Measurements from ENCODE around the gene NUTM2G. TPM values are rescaled to one million over a fixed set of nuclear protein-coding genes. Genes with fewer than 3 reads are reported as not detected.
"Not testable (repeated sequence)": the region's sequence is repeated elsewhere in the genome, so short reads cannot be mapped to it uniquely, and the experiment has no call there.

Gene NUTM2G
- total RNA-seq, 4 donors from 2014 or later, result not detected

DNA sequence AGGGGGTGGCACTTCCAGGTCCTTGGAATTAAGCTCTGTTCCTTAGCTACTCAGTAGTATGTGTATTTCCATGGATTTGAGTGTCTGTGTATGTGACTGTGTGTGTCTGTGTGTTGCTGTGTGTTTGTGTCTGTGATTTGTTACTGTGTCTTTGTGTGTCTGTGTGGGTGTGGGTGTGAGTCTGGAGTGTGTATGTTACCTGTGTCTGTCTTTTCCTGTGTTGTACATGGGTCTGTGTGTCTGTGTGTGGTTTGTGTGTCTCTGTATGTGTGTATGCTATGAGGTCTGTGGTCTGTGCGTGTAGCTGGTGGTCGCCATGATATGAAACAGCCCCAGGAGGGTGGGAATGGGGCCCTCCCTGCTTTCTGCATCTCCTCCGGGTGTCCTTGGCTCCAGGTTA lies 8.8 kb downstream of the NUTM2G start:
- H3K4me1 ChIP-seq, ATAC-seq, H3K9me3 ChIP-seq, H3K27me3 ChIP-seq, H3K27ac ChIP-seq, H3K36me3 ChIP-seq, H3K4me3 ChIP-seq: not testable (repeated sequence)
- WGBS, 2 donors (ENCODE audit: low coverage in 1 of 2), result 71% methylated on average over 2 of the region's 3 CpGs; no CpG with 5 or more reads in 1 of the 2 donors

DNA sequence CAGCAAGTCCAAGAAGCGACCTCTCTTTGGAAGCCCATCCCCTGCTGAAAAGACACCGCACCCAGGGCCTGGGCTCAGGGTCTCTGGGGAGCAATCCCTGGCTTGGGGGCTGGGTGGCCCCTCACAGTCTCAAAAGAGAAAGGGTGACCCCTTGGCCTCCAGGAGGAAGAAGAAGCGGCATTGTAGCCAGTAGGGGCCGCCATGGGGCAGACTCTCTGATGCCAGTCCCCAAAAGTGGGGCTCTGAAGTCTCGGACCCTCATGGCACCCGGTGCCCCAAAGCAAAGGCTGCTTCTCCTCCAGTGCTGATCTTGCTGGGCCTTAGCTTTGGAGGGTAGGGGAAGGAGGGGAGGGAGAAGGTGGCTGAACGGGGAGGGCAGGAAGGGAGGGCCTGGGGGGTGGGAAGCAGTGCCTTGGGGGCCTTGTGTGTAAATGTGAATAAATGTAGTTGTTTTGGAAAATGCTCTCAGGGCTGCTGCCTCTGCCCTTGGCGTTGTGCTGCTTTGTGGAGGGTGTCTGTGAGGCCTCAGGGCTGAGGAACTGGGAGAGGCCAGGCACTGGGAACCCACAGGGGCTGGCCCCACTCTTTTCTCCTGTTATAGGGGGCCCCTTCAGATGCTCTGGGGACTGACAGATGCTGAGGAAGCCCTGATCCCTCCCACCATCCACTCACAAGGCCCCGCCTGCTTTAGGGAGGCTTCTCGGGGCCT lies 10.5 kb downstream of the NUTM2G start:
- H3K27me3 ChIP-seq, H3K4me3 ChIP-seq, H3K4me1 ChIP-seq, H3K36me3 ChIP-seq, H3K9me3 ChIP-seq, H3K27ac ChIP-seq, ATAC-seq: not testable (repeated sequence)
- WGBS, 2 donors (ENCODE audit: low coverage in 1 of 2), result no CpG with 5 or more reads among the region's 10 CpGs

DNA sequence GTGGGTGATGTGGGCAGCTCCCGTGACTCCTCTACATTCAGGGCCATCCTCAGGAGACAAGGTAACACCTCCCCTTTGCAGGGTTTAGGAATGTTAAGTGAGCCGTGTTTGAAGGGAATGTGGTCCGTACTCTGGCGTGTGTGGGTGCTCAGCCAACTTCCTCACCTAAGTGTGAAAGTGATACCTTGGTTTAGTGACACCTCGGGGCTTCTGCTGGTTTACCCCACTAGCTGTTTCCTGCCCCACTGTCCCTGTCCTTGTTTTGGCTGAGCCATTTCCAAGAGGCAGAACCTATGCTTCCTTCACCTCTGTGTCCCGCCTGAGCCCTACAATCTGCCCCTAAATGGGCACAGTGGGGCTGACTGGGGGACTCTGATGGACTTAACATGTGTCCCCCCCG lies 12.3 kb downstream of the NUTM2G start:
- not testable (repeated sequence) for H3K4me3 ChIP-seq, ATAC-seq, H3K27ac ChIP-seq, H3K4me1 ChIP-seq, H3K36me3 ChIP-seq, H3K27me3 ChIP-seq, H3K9me3 ChIP-seq
- WGBS, 2 donors (ENCODE audit: low coverage in 1 of 2), result no CpG with 5 or more reads among the region's 7 CpGs

DNA sequence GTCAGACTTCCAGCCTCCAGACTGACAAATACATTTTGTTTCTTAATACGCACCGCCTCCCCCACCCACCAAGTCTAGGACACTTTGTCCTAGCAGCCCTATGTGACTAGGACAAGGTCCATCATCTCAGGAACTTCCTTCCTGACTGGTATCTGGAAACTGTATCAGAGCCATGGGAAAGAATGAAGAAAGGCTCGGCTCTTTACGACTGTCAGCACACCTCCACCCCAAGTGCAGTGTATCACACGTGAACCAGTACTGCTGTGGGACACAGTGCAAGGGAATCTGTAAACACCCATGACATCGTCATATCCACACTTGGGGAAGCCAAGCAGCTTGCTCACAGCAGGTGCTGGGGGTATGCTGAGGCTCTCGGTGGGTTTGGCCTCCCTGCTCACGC lies 13.0 kb downstream of the NUTM2G start:
- not testable (repeated sequence) for H3K27ac ChIP-seq, H3K9me3 ChIP-seq, H3K27me3 ChIP-seq, H3K4me1 ChIP-seq, H3K4me3 ChIP-seq, ATAC-seq
- peaks cover 0 to 11% of the 10 kb centered on the region in 2 donors for H3K36me3 ChIP-seq
- WGBS, 2 donors (ENCODE audit: low coverage in 1 of 2), result no CpG with 5 or more reads among the region's 8 CpGs

DNA sequence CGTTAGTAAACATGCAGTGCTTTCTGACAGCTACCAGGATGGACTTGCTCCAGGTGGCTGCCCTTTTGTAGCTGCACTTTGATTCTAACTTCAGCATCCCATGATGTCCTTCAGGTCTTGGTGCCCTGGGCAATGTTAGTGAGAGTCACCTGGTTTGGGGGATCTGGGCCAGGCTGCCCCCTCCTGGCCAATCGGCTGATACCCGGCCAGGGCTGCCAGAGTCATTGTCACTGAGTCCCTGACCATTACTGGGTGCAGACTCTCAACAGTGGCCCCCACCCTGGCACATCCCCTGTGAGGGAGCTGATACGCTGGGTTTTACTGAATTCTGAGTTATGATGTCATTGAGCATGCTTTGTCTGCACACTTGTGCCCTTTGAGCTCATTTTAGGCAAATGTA lies 13.5 kb downstream of the NUTM2G start:
- peaks cover 0 to 14% of the 10 kb centered on the region in 2 donors for H3K36me3 ChIP-seq
- H3K4me3 ChIP-seq, H3K4me1 ChIP-seq, H3K9me3 ChIP-seq, H3K27ac ChIP-seq, H3K27me3 ChIP-seq, ATAC-seq: not testable (repeated sequence)
- WGBS, 2 donors (ENCODE audit: low coverage in 1 of 2), result no CpG with 5 or more reads among the region's 4 CpGs

DNA sequence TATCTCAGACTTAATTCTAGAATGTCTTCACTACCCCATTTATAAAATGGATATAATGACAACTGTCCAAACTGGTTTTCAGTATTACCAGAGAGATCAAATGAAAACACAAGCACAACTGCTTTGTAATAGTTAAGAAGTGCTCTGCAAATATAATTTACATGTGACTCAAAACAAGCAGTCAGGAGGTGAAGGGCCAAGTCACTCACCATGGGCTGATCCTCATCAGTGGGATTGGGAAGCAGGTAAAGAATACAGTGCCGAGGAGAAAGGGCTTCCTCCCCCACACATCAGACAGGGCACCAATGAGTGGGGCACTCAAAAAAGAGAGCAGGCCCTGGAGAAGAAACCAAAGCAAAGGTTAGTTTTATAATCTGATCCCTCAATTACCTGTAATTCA lies 20.7 kb downstream of the NUTM2G start:
- H3K27ac ChIP-seq, H3K4me1 ChIP-seq, H3K27me3 ChIP-seq, H3K4me3 ChIP-seq, ATAC-seq, H3K9me3 ChIP-seq: not testable (repeated sequence)
- peaks cover 0 to 20% of the 10 kb centered on the region in 2 donors for H3K36me3 ChIP-seq
- 60% methylated on average over 1 of the region's 1 CpG; no CpG with 5 or more reads in 1 of the 2 donors for WGBS, 2 donors (ENCODE audit: low coverage in 1 of 2)

GRCh38 chr9:96950539-96950938 lies 21.9 kb downstream of the NUTM2G start:
- not testable (repeated sequence) for H3K27me3 ChIP-seq, H3K9me3 ChIP-seq, ATAC-seq, H3K27ac ChIP-seq, H3K4me3 ChIP-seq, H3K4me1 ChIP-seq
- peaks cover 0 to 27% of the 10 kb centered on the region in 2 donors for H3K36me3 ChIP-seq
- no CpG with 5 or more reads among the region's 2 CpGs for WGBS, 2 donors (ENCODE audit: low coverage in 1 of 2)

DNA sequence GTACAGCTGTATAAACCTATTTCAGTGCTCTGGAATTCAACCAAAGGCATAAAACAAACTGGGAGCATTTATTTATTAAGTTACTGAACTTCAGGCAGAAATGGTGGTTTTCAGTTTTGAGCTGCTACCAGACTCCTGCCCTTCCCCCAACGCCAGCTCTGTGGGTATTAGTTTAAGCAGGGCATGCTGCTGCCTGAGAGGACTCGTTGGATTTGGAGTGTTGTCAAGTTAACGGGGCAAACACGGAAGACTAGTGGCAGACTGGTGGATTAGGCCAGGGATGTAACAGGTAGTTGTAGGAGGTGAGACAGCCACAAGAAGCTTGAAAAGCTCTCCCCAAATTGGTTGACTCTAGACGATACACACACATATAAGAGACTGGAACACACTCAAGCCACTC lies 38.9 kb downstream of the NUTM2G start:
- H3K9me3 ChIP-seq, H3K27ac ChIP-seq, ATAC-seq, H3K4me1 ChIP-seq, H3K27me3 ChIP-seq, H3K4me3 ChIP-seq: not testable (repeated sequence)
- H3K36me3 ChIP-seq, result peaks cover 0 to 14% of the 10 kb centered on the region in 2 donors
- WGBS, 2 donors (ENCODE audit: low coverage in 1 of 2), result 60 to 86% methylated on average over 1 to 5 of the region's 5 CpGs

GRCh38 chr9:96972552-96972951 lies 43.9 kb downstream of the NUTM2G start:
- ATAC-seq, H3K27ac ChIP-seq, H3K4me3 ChIP-seq, H3K27me3 ChIP-seq, H3K4me1 ChIP-seq, H3K9me3 ChIP-seq: not testable (repeated sequence)
- 100% methylated on average over 2 of the region's 2 CpGs for WGBS, 2 donors (ENCODE audit: low coverage in 1 of 2)
- peaks cover 0 to 14% of the 10 kb centered on the region in 2 donors for H3K36me3 ChIP-seq

GRCh38 chr9:96974037-96974436 lies 45.4 kb downstream of the NUTM2G start:
- H3K36me3 ChIP-seq, result peaks cover 0 to 14% of the 10 kb centered on the region in 2 donors
- ATAC-seq, H3K27me3 ChIP-seq, H3K9me3 ChIP-seq, H3K4me1 ChIP-seq, H3K4me3 ChIP-seq, H3K27ac ChIP-seq: not testable (repeated sequence)
- WGBS, 2 donors (ENCODE audit: low coverage in 1 of 2), result 76 to 94% methylated on average over 3 of the region's 3 CpGs

GRCh38 chr9:96983496-96984122 lies 55.0 kb downstream of the NUTM2G start:
- H3K36me3 ChIP-seq, H3K4me3 ChIP-seq, ATAC-seq, H3K27ac ChIP-seq, H3K27me3 ChIP-seq, H3K4me1 ChIP-seq, H3K9me3 ChIP-seq: not testable (repeated sequence)
- 86 to 89% methylated on average over 6 to 7 of the region's 7 CpGs for WGBS, 2 donors (ENCODE audit: low coverage in 1 of 2)

DNA sequence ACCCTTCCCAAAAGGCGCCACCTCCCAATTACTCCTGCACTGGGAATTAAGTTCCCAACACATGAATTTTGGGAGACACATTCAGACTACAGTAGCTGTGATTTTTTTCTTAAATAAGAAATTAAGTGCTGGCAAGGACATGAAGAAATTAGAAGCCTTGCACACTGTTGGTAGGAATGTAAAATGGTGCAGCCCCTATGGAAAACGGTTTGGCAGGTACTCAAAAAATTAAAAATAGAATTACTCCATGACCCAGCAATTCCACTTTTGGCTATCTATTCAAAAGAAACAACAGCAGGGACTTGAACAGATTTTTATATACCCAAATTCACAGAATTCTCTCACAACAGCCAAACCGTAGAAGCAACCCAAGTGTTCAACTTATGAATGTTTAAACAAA lies 55.5 kb downstream of the NUTM2G start:
- not testable (repeated sequence) for H3K27ac ChIP-seq, H3K4me3 ChIP-seq, H3K4me1 ChIP-seq, H3K36me3 ChIP-seq, ATAC-seq, H3K9me3 ChIP-seq, H3K27me3 ChIP-seq
- 69 to 70% methylated on average over 2 of the region's 3 CpGs for WGBS, 2 donors (ENCODE audit: low coverage in 1 of 2)

DNA sequence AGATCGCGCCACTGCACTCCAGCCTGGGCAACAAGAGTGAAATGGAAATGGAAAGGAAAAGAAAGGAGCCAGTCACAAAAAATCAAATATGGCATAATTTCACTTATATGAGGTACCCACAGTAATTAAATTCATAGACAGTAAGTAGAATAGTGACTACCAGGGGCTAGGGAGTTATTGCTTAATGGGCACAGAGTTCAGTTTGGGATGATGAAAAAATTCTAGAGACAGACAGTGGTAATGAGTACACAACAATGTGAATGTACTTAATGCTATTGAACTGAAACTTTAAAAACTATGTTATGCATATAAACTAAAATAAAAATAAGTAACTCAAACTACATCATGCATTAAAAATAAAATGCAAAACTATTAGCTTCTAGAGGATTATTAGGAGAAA lies 56.2 kb downstream of the NUTM2G start:
- not testable (repeated sequence) for H3K4me3 ChIP-seq, H3K27ac ChIP-seq, H3K27me3 ChIP-seq, H3K9me3 ChIP-seq, ATAC-seq, H3K4me1 ChIP-seq, H3K36me3 ChIP-seq
- 100% methylated on average over 1 to 2 of the region's 2 CpGs for WGBS, 2 donors (ENCODE audit: low coverage in 1 of 2)

Measured in gastroesophageal sphincter (tissue), 4 donors.